Activated naive CD8-positive, alpha-beta T cell (primary cell): ENCODE measurements around the gene C6orf58.
"Not testable (repeated sequence)": the region's sequence is repeated elsewhere in the genome, so short reads cannot be mapped to it uniquely, and the experiment has no call there.

Experiments
- H3K27ac Mint-ChIP-seq: one replicate; pipeline ENCODE4 v1.8.0; 2021; ENCODE audit warnings: mixed read lengths
- H3K27me3 Mint-ChIP-seq: one replicate; pipeline ENCODE4 v1.8.0; 2021; ENCODE audit warnings: mixed read lengths
- H3K36me3 Mint-ChIP-seq: one replicate; pipeline ENCODE4 v1.8.0; 2021; ENCODE audit warnings: mixed read lengths
- H3K4me1 Mint-ChIP-seq: one replicate; pipeline ENCODE4 v1.8.0; 2021; ENCODE audit warnings: low read depth, mixed read lengths
- H3K4me3 Mint-ChIP-seq: one replicate; pipeline ENCODE4 v1.8.0; 2021; ENCODE audit warnings: mild to moderate bottlenecking, mixed read lengths
- H3K9me3 Mint-ChIP-seq: one replicate; pipeline ENCODE4 v1.8.0; 2021; ENCODE audit warnings: low read depth, mixed read lengths

The C6orf58 gene

GRCh38 chr6:127578900-127579299, 1.9 kb downstream of the C6orf58 start:
- peaks cover 1% of the 10 kb centered on the region for H3K4me1 Mint-ChIP-seq
- H3K4me3 Mint-ChIP-seq: no peak overlapping the region
- no peaks in the 10 kb centered on the region for H3K36me3 Mint-ChIP-seq
- peaks cover 11% of the 10 kb centered on the region for H3K27me3 Mint-ChIP-seq
- H3K27ac Mint-ChIP-seq: no peak overlapping the region
- no peaks in the 10 kb centered on the region for H3K9me3 Mint-ChIP-seq

DNA sequence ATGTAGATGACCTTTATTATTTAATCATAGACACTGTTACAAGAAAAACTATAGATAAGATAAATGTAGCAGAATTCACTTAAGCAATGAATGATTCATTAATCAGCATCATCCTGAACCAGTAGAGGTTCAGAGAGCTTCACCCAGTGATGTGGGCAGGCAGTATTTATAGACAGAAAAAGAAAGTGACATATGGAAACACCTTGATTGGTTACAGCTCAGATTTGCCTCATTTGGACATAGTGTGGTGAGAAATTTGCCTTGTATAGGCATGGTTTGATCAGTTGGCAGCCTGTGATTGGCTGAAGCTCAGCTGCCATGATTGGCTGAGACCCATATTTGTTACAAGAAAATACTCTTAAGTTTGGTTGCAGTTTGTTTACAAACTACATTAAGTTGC, 4.6 kb downstream of the C6orf58 start:
- H3K27ac Mint-ChIP-seq: no peak overlapping the region

DNA sequence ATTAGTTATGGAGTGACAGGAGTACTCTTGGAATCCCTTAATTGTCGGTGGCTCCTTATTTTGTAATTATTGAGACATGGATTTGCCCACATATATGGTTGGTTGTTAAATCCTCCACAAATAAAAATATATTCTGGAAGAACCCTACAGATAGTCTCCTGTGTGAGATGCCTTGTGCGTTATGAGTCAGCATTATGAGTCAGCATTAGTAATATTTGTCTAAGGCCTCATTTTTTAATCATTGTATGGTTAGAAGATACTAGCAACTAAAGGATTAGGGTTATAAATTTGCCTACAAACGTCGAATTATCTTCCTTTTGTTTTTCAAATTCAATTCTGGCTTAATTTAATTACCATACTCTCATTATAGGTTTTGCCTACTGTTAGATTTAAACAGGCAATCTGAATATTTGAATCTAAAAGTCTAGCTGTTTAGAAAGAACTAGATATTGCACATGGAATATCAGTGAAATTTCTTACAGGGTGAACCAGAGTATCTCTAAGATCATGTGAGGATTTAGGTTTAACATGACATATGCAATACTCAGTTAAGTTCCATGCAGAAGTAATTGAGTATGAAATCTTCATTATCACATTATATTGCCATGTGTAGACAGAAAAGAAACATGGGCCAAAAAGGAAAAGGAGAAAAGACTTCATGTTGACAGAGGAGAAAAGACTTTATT, 5.9 kb downstream of the C6orf58 start:
- peaks cover 5% of the 10 kb centered on the region for H3K27me3 Mint-ChIP-seq
- no peak overlapping the region for H3K4me3 Mint-ChIP-seq
- no peak overlapping the region for H3K27ac Mint-ChIP-seq
- H3K9me3 Mint-ChIP-seq: no peaks in the 10 kb centered on the region
- no peaks in the 10 kb centered on the region for H3K36me3 Mint-ChIP-seq
- H3K4me1 Mint-ChIP-seq: peaks cover 1% of the 10 kb centered on the region

More for the DNA sequence above, 4.6 kb downstream of the C6orf58 start:
- Mint-ChIP-seq H3K36me3 (no peaks in the 10 kb centered on the region), H3K27me3 (peaks cover 10% of the 10 kb centered on the region), H3K9me3 (no peaks in the 10 kb centered on the region), H3K4me1 (peaks cover 1% of the 10 kb centered on the region), H3K4me3 (no peak overlapping the region)

- Mint-ChIP-seq H3K4me1 (no peaks in the 10 kb centered on the region), H3K9me3 (no peaks in the 10 kb centered on the region), H3K27ac (no peak overlapping the region), H3K4me3 (no peak overlapping the region), H3K36me3 (no peaks in the 10 kb centered on the region), H3K27me3 (peaks cover 2% of the 10 kb centered on the region)
Observed at GRCh38 chr6:127585123-127585522, 8.1 kb downstream of the C6orf58 start.

DNA sequence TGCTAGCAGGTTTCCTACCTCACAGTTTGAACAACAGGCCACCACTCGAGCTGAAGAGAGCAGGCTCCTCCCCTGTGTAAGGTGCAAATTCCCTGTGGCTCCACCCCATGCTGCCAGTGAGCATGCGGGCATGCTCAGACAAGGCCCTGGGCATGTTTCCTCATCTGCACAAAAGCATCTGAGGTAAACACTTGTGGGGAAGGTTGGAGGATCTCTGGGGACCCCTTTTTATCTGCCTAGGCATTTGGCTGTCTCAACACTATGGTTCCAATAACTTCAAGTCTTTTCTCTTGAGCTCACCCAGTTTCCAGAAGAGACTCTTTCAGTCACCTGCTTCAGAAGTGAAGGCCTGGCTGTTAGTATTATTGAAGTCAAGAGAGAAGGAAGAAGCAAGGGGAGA, 9.4 kb downstream of the C6orf58 start:
- no peak overlapping the region for H3K4me3 Mint-ChIP-seq

GRCh38 chr6:127587875-127588274, 10.9 kb downstream of the C6orf58 start:
- no peak overlapping the region for H3K27ac Mint-ChIP-seq
- no peaks in the 10 kb centered on the region for H3K4me1 Mint-ChIP-seq

More for the DNA sequence above, 9.4 kb downstream of the C6orf58 start:
- H3K36me3 Mint-ChIP-seq: no peaks in the 10 kb centered on the region
- H3K27ac Mint-ChIP-seq: no peak overlapping the region
- no peaks in the 10 kb centered on the region for H3K27me3 Mint-ChIP-seq
- H3K9me3 Mint-ChIP-seq: no peaks in the 10 kb centered on the region
- H3K4me1 Mint-ChIP-seq: no peaks in the 10 kb centered on the region

GRCh38 chr6:127589135-127589534, 12.2 kb downstream of the C6orf58 start:
- H3K27me3 Mint-ChIP-seq: no peaks in the 10 kb centered on the region
- H3K9me3 Mint-ChIP-seq: no peaks in the 10 kb centered on the region
- H3K36me3 Mint-ChIP-seq: no peaks in the 10 kb centered on the region
- H3K4me1 Mint-ChIP-seq: no peaks in the 10 kb centered on the region
- no peak overlapping the region for H3K27ac Mint-ChIP-seq
- H3K4me3 Mint-ChIP-seq: no peak overlapping the region

More at GRCh38 chr6:127587875-127588274, 10.9 kb downstream of the C6orf58 start:
- Mint-ChIP-seq H3K9me3 (no peaks in the 10 kb centered on the region), H3K27me3 (no peaks in the 10 kb centered on the region), H3K4me3 (no peak overlapping the region), H3K36me3 (no peaks in the 10 kb centered on the region)

GRCh38 chr6:127590344-127590743, 13.4 kb downstream of the C6orf58 start:
- Mint-ChIP-seq H3K27ac (no peak overlapping the region), H3K4me3 (no peak overlapping the region), H3K4me1 (no peaks in the 10 kb centered on the region), H3K36me3 (no peaks in the 10 kb centered on the region), H3K27me3 (no peaks in the 10 kb centered on the region), H3K9me3 (no peaks in the 10 kb centered on the region)

DNA sequence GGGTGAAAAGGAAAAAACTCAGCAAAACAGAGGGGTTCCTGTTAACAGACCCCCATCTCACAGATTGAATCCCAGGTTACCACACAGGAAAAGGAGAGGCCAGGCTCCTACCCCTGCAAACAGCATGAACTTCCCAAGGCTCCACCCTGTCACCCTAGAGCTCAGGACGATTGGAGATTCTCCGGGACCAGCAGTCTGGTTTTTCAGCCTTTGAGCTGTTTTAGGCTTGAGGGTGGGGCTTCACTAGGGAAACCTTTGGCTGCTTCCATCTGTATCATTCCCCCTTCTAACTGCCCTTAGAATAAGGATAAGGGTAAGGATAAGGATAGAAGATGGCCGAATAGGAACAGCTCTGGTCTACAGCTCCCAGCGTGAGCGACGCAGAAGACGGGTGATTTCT, 16.0 kb downstream of the C6orf58 start:
- no peaks in the 10 kb centered on the region for H3K9me3 Mint-ChIP-seq
- H3K4me3 Mint-ChIP-seq: no peak overlapping the region
- H3K4me1 Mint-ChIP-seq: no peaks in the 10 kb centered on the region
- H3K27me3 Mint-ChIP-seq: no peaks in the 10 kb centered on the region
- H3K36me3 Mint-ChIP-seq: no peaks in the 10 kb centered on the region
- no peak overlapping the region for H3K27ac Mint-ChIP-seq

DNA sequence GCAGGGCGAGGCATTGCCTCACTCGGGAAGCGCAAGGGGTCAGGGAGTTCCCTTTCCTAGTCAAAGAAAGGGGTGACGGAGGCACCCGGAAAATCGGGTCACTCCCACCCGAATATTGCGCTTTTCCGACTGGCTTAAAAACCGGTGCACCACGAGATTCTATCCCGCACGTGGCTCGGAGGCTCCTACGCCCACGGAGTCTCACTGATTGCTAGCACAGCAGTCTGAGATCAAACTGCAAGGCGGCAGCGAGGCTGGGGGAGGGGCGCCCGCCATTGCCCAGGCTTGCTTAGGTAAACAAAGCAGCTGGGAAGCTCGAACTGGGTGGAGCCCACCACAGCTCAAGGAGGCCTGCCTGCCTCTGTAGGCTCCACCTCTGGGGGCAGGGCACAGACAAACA, 16.5 kb downstream of the C6orf58 start:
- H3K27me3 Mint-ChIP-seq, H3K4me1 Mint-ChIP-seq, H3K4me3 Mint-ChIP-seq, H3K27ac Mint-ChIP-seq, H3K36me3 Mint-ChIP-seq, H3K9me3 Mint-ChIP-seq: not testable (repeated sequence)

GRCh38 chr6:127606131-127606562, 29.2 kb downstream of the C6orf58 start:
- no peaks in the 10 kb centered on the region for H3K9me3 Mint-ChIP-seq
- no peaks in the 10 kb centered on the region for H3K27me3 Mint-ChIP-seq
- H3K4me3 Mint-ChIP-seq: no peak overlapping the region
- H3K27ac Mint-ChIP-seq: no peak overlapping the region
- H3K4me1 Mint-ChIP-seq: no peaks in the 10 kb centered on the region
- H3K36me3 Mint-ChIP-seq: no peaks in the 10 kb centered on the region

DNA sequence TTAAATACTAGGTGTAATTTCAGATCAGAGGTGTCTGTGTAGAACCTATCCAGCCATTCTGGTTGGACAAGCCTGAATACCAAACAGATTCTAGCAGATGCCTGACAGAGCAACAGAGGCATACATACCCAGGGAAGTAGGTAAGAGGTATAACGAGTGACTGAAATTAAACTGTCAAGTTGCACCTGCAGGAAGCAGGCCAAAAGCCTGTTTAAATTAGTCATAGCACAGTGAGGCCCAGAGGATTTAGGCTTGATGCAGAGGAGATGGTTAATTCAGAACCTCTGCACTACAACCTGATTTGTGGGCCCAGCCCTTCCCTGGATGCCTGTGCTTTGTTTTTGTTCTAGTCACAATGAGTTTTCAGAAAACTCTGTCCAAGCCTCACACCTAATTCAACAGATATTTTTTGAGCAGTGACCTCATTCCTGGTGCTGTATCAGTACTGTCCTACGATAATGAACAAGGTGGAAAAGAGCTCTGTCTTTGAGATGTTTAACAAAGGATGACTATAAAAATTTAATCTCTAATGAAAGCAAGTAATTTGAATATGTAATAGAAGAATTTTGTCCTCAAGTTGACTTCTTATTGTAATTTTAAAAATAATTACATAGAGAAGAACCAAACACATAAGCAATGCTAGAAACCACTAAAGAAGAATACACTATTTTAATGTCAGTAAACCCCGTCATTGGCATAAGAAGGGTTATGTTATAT, 31.7 kb downstream of the C6orf58 start:
- Mint-ChIP-seq H3K27ac (no peak overlapping the region), H3K36me3 (no peaks in the 10 kb centered on the region), H3K4me1 (no peaks in the 10 kb centered on the region), H3K4me3 (no peak overlapping the region), H3K27me3 (no peaks in the 10 kb centered on the region), H3K9me3 (no peaks in the 10 kb centered on the region)

DNA sequence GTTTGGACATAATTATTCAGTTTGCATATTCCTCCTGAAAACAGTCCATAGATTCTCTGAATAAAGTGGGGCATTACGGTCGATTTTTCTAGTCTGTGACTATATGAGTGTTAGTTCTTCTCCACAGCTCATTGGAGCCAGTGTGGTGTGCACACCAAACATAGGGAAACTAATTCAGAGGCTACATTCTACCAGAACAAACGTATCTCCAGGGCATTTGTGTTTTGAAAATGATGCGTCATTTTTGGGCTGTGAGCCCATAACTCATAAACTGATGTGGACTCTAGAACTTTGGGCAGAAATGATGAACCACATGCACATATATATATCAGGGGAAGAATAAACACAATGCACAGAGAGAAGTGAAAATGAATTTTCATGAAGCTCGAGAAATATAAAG, 41.8 kb downstream of the C6orf58 start:
- Mint-ChIP-seq H3K4me1 (no peaks in the 10 kb centered on the region), H3K4me3 (no peak overlapping the region), H3K27me3 (no peaks in the 10 kb centered on the region), H3K9me3 (no peaks in the 10 kb centered on the region), H3K27ac (no peak overlapping the region), H3K36me3 (no peaks in the 10 kb centered on the region)

DNA sequence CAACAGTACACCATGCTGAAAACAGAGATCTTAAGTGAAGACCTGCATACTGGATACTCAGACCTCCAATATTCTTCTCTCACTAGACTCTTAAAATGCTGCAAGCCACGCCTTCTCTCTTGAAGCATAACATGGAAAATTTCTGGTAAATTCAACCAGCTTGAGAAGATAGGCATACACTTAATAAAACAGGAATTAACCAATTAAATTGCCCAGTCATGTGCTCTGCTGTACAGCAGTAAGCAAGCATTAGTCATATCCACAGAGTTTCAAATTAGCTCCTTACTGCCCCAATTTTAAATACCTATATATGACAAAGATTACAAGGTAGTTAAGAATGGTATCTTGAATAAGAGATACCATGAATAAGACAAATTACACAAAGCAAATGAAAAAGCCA, 53.8 kb downstream of the C6orf58 start:
- H3K4me1 Mint-ChIP-seq: no peaks in the 10 kb centered on the region
- H3K36me3 Mint-ChIP-seq: peaks cover 4% of the 10 kb centered on the region
- no peak overlapping the region for H3K4me3 Mint-ChIP-seq
- H3K27me3 Mint-ChIP-seq: no peaks in the 10 kb centered on the region
- H3K27ac Mint-ChIP-seq: no peak overlapping the region
- no peaks in the 10 kb centered on the region for H3K9me3 Mint-ChIP-seq

DNA sequence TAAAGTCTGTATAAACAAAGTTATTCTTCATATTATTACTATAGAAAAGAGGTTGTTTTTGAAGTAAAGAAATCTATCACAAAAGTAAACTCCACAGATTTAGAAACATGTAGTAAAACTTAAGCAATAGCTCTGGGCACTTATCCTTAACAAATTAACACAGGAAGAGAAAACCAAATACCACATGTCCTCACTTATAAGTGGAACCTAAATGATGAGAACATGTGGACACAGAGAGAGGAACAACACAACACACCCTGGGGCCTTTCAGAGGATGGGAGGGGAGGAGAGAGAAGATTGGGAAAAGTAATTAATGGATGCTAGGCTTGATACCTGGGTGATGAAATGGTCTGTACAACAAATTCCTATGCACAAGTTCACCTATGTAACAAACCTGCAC, 57.2 kb downstream of the C6orf58 start:
- H3K27me3 Mint-ChIP-seq: no peaks in the 10 kb centered on the region
- H3K27ac Mint-ChIP-seq: no peak overlapping the region
- no peaks in the 10 kb centered on the region for H3K9me3 Mint-ChIP-seq
- no peaks in the 10 kb centered on the region for H3K4me1 Mint-ChIP-seq
- no peak overlapping the region for H3K4me3 Mint-ChIP-seq
- peaks cover 4% of the 10 kb centered on the region for H3K36me3 Mint-ChIP-seq

DNA sequence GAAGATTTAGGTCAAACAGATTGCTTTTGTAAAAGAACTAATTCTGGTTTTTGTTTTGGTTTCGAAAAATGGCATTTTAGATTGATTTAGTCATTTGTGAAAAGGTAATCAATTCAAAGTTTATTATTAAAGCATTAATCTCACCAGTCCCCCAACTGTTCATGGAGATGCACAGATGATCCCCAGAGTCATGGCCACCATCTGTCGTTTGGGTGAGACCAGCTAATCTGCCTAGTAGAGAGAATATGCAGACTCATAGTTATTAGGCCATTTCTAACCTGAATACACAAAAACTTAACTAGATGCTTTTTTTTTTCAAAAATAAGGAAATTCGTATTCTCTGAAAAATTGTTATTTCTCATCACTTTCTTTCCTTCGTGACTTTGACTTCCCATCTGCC, 58.1 kb downstream of the C6orf58 start:
- H3K4me3 Mint-ChIP-seq: no peak overlapping the region
- no peak overlapping the region for H3K27ac Mint-ChIP-seq
- H3K27me3 Mint-ChIP-seq: no peaks in the 10 kb centered on the region
- peaks cover 4% of the 10 kb centered on the region for H3K36me3 Mint-ChIP-seq
- H3K4me1 Mint-ChIP-seq: no peaks in the 10 kb centered on the region
- H3K9me3 Mint-ChIP-seq: no peaks in the 10 kb centered on the region
